ENCODE data around the gene ST7. TPM values are rescaled to one million over a fixed set of nuclear protein-coding genes. Genes with fewer than 3 reads are reported as not detected.

Gene ST7
- total and polyA plus RNA-seq, 2 experiments from 2014 or later: 9.9 to 18.3 TPM

DNA sequence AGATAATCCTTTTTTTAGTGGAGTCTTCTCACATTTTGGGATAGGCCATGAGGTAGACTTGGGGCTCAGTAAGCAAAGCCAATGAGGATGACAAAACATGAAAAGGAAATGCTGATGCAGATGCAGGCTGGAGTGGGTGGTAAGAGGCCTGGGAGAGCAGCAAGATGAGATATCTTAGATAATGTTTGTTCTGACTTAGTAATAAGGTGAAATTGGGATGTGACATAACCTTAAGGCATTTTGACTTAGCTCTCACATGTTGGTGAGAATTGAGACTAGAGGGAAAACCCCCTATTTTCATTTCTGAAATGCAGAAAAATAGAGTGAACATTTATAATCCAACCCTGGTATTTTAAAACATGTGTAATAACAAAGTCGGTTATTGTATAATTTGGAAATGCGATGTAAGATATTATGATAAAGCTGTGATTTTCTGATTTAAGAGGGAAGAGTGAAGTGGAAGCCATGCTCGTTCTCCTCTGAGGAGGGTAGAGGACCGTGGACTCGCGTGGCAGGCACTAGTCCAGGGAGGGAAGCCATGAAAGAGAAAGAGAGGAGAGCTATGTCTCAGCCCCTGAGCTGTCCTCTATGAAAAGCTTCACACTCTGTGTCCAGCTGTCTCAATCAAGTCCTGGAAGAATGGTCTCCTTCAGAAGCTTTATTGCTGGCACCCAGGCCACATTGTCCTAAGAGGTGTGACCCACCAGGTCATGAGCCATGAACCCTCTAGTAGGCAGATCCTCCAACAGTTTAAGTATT lies 57.3 kb downstream of the ST7 start:
- H3K27ac Mint-ChIP-seq: no peak overlapping the region
- DNase-seq (ENCODE audit: low spot score): no peak
- ATAC-seq: no peak

More for the DNA sequence above, 57.3 kb downstream of the ST7 start:
- Mint-ChIP-seq H3K4me1 (peaks cover 3% of the 10 kb centered on the region; the same call in 2 of the 3 replicates), H3K27me3 (ENCODE audit: insufficient read depth, low read depth, poor library complexity) (no peaks in the 10 kb centered on the region), H3K9me3 (no peaks in the 10 kb centered on the region), H3K36me3 (ENCODE audit: low read depth) (no peaks in the 10 kb centered on the region), H3K4me3 (no peak overlapping the region)
- no peaks in the 10 kb centered on the region for H3K9me2 ChIP-seq (ENCODE audit: insufficient read depth)
- no peaks in the 10 kb centered on the region; the same call in 1 of the 2 replicates for H3K4me1 ChIP-seq (ENCODE audit: insufficient read depth)
- no peak overlapping the region for H3K27ac ChIP-seq (ENCODE audit: low read depth)
- H3K79me2 ChIP-seq (replicated peaks; ENCODE audit: insufficient read depth): peaks cover 5% of the 10 kb centered on the region
- H3K36me3 ChIP-seq (ENCODE audit: insufficient read depth): no peaks in the 10 kb centered on the region
- H3K27me3 ChIP-seq (ENCODE audit: insufficient read depth): no peaks in the 10 kb centered on the region
- no peak overlapping the region for H3K4me3 ChIP-seq
- TF ChIP-seq EZH2 (IDR thresholded peaks at IDR 0.05; ENCODE audit: low read depth, unreplicated experiment) (no peak), JUNB (IDR thresholded peaks at IDR 0.05; ENCODE audit: unreplicated experiment) (no peak), ZNF114 (CRISPR knock-in tag; IDR thresholded peaks at IDR 0.05) (no peak), EZH2phosphoT487 (IDR thresholded peaks at IDR 0.05; ENCODE audit: unreplicated experiment) (no peak), POLR2AphosphoS5 (IDR thresholded peaks at IDR 0.05; ENCODE audit: low read depth) (no peak), NANOG (IDR thresholded peaks at IDR 0.05; ENCODE audit: borderline replicate concordance) (no peak), STAT1 (IDR thresholded peaks at IDR 0.05; ENCODE audit: unreplicated experiment) (no peak), ZNF331 (CRISPR knock-in tag; IDR thresholded peaks at IDR 0.05; ENCODE audit: low read depth) (no peak), CREB1 (CRISPR knock-in tag; IDR thresholded peaks at IDR 0.05; ENCODE audit: low read depth) (no peak)
- TF ChIP-seq, protein P1, sequence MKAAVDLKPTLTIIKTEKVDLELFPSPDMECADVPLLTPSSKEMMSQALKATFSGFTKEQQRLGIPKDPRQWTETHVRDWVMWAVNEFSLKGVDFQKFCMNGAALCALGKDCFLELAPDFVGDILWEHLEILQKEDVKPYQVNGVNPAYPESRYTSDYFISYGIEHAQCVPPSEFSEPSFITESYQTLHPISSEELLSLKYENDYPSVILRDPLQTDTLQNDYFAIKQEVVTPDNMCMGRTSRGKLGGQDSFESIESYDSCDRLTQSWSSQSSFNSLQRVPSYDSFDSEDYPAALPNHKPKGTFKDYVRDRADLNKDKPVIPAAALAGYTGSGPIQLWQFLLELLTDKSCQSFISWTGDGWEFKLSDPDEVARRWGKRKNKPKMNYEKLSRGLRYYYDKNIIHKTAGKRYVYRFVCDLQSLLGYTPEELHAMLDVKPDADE (IDR thresholded peaks at IDR 0.05): no peak
- TF ChIP-seq, protein P2, sequence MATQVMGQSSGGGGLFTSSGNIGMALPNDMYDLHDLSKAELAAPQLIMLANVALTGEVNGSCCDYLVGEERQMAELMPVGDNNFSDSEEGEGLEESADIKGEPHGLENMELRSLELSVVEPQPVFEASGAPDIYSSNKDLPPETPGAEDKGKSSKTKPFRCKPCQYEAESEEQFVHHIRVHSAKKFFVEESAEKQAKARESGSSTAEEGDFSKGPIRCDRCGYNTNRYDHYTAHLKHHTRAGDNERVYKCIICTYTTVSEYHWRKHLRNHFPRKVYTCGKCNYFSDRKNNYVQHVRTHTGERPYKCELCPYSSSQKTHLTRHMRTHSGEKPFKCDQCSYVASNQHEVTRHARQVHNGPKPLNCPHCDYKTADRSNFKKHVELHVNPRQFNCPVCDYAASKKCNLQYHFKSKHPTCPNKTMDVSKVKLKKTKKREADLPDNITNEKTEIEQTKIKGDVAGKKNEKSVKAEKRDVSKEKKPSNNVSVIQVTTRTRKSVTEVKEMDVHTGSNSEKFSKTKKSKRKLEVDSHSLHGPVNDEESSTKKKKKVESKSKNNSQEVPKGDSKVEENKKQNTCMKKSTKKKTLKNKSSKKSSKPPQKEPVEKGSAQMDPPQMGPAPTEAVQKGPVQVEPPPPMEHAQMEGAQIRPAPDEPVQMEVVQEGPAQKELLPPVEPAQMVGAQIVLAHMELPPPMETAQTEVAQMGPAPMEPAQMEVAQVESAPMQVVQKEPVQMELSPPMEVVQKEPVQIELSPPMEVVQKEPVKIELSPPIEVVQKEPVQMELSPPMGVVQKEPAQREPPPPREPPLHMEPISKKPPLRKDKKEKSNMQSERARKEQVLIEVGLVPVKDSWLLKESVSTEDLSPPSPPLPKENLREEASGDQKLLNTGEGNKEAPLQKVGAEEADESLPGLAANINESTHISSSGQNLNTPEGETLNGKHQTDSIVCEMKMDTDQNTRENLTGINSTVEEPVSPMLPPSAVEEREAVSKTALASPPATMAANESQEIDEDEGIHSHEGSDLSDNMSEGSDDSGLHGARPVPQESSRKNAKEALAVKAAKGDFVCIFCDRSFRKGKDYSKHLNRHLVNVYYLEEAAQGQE (IDR thresholded peaks at IDR 0.05; ENCODE audit: unreplicated experiment): no peak
- TF ChIP-seq, protein P3, sequence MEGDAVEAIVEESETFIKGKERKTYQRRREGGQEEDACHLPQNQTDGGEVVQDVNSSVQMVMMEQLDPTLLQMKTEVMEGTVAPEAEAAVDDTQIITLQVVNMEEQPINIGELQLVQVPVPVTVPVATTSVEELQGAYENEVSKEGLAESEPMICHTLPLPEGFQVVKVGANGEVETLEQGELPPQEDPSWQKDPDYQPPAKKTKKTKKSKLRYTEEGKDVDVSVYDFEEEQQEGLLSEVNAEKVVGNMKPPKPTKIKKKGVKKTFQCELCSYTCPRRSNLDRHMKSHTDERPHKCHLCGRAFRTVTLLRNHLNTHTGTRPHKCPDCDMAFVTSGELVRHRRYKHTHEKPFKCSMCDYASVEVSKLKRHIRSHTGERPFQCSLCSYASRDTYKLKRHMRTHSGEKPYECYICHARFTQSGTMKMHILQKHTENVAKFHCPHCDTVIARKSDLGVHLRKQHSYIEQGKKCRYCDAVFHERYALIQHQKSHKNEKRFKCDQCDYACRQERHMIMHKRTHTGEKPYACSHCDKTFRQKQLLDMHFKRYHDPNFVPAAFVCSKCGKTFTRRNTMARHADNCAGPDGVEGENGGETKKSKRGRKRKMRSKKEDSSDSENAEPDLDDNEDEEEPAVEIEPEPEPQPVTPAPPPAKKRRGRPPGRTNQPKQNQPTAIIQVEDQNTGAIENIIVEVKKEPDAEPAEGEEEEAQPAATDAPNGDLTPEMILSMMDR (conservative IDR thresholded peaks at IDR 0.05; ENCODE audit: low read depth in 2 of 2): no peak
- TF ChIP-seq, protein P4, sequence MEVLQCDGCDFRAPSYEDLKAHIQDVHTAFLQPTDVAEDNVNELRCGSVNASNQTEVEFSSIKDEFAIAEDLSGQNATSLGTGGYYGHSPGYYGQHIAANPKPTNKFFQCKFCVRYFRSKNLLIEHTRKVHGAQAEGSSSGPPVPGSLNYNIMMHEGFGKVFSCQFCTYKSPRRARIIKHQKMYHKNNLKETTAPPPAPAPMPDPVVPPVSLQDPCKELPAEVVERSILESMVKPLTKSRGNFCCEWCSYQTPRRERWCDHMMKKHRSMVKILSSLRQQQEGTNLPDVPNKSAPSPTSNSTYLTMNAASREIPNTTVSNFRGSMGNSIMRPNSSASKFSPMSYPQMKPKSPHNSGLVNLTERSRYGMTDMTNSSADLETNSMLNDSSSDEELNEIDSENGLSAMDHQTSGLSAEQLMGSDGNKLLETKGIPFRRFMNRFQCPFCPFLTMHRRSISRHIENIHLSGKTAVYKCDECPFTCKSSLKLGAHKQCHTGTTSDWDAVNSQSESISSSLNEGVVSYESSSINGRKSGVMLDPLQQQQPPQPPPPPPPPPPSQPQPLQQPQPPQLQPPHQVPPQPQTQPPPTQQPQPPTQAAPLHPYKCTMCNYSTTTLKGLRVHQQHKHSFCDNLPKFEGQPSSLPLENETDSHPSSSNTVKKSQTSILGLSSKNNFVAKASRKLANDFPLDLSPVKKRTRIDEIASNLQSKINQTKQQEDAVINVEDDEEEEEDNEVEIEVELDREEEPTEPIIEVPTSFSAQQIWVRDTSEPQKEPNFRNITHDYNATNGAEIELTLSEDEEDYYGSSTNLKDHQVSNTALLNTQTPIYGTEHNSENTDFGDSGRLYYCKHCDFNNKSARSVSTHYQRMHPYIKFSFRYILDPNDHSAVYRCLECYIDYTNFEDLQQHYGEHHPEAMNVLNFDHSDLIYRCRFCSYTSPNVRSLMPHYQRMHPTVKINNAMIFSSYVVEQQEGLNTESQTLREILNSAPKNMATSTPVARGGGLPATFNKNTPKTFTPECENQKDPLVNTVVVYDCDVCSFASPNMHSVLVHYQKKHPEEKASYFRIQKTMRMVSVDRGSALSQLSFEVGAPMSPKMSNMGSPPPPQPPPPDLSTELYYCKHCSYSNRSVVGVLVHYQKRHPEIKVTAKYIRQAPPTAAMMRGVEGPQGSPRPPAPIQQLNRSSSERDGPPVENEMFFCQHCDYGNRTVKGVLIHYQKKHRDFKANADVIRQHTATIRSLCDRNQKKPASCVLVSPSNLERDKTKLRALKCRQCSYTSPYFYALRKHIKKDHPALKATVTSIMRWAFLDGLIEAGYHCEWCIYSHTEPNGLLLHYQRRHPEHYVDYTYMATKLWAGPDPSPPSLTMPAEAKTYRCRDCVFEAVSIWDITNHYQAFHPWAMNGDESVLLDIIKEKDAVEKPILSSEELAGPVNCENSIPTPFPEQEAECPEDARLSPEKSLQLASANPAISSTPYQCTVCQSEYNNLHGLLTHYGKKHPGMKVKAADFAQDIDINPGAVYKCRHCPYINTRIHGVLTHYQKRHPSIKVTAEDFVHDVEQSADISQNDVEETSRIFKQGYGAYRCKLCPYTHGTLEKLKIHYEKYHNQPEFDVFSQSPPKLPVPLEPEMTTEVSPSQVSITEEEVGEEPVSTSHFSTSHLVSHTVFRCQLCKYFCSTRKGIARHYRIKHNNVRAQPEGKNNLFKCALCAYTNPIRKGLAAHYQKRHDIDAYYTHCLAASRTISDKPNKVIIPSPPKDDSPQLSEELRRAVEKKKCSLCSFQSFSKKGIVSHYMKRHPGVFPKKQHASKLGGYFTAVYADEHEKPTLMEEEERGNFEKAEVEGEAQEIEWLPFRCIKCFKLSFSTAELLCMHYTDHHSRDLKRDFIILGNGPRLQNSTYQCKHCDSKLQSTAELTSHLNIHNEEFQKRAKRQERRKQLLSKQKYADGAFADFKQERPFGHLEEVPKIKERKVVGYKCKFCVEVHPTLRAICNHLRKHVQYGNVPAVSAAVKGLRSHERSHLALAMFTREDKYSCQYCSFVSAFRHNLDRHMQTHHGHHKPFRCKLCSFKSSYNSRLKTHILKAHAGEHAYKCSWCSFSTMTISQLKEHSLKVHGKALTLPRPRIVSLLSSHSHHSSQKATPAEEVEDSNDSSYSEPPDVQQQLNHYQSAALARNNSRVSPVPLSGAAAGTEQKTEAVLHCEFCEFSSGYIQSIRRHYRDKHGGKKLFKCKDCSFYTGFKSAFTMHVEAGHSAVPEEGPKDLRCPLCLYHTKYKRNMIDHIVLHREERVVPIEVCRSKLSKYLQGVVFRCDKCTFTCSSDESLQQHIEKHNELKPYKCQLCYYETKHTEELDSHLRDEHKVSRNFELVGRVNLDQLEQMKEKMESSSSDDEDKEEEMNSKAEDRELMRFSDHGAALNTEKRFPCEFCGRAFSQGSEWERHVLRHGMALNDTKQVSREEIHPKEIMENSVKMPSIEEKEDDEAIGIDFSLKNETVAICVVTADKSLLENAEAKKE (CRISPR knock-in tag; IDR thresholded peaks at IDR 0.05): no peak
- no peak overlapping the region for H3K4me2 ChIP-seq
- H2AFZ ChIP-seq: no peak overlapping the region
- H3F3A ChIP-seq (replicated peaks; ENCODE audit: low read depth): no peaks in the 10 kb centered on the region
- H4K20me1 ChIP-seq (replicated peaks; ENCODE audit: insufficient read depth): no peaks in the 10 kb centered on the region
